ENCODE results near the gene ITPR3.
A peak's percentile ranks its signal among the peaks of the same experiment; 100 is the strongest.

DNA sequence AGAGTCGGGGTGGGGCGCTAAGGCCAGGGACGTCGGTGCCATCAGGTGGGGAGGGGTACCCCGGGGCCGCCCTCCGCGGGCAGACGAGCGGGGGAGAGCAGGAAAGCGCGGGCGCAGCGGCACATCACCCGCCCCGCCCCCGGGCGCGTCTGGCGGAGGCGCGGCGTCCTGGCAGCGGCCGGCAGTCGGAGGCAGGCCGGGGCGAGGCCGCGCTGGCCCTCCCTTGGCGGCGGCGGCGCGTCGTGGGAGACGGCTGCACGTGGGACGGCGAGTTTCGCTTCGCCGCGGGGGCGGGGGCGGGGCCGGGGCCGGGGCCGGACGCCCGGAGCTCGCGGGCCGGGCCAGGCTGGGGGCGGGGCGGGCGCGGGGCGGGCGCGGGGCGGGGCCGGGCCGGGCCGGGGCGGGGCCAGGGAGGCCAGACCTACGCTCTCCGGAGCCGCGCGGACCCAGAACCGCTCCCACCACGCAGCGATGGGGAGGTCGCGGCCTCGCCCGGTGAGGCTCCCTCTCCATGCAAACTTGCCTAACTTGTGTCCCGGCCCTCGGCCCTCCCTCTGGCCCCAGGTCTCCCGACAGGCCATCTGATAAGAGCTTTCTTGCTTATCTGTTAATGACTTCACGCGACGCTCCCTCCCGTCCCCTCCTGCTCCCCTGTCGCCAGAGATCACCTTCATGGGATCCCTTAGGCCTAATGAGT, 12.5 kb downstream of the ITPR3 start:
- peak; percentile 54 for TF ChIP-seq POLR2AphosphoS5 (IDR thresholded peaks at IDR 0.05; ENCODE audit: insufficient read depth, low read depth, low read length)
- no peak for TF ChIP-seq EZH2 (IDR thresholded peaks at IDR 0.05; ENCODE audit: borderline replicate concordance, low read depth, low read length, severe bottlenecking)
- TF ChIP-seq, protein P1, sequence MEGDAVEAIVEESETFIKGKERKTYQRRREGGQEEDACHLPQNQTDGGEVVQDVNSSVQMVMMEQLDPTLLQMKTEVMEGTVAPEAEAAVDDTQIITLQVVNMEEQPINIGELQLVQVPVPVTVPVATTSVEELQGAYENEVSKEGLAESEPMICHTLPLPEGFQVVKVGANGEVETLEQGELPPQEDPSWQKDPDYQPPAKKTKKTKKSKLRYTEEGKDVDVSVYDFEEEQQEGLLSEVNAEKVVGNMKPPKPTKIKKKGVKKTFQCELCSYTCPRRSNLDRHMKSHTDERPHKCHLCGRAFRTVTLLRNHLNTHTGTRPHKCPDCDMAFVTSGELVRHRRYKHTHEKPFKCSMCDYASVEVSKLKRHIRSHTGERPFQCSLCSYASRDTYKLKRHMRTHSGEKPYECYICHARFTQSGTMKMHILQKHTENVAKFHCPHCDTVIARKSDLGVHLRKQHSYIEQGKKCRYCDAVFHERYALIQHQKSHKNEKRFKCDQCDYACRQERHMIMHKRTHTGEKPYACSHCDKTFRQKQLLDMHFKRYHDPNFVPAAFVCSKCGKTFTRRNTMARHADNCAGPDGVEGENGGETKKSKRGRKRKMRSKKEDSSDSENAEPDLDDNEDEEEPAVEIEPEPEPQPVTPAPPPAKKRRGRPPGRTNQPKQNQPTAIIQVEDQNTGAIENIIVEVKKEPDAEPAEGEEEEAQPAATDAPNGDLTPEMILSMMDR (IDR thresholded peaks at IDR 0.05; ENCODE audit: extremely low read depth in 1 of 2, insufficient read depth in 1 of 2, low read depth in 1 of 2, low read length in 2 of 2) = no peak
- peak; percentile 39 for TF ChIP-seq POLR2A (IDR thresholded peaks at IDR 0.05; ENCODE audit: low read depth, low read length)
- TF ChIP-seq MYC (IDR thresholded peaks at IDR 0.05; ENCODE audit: low read depth, low read length) = no peak
- TF ChIP-seq, protein P2, sequence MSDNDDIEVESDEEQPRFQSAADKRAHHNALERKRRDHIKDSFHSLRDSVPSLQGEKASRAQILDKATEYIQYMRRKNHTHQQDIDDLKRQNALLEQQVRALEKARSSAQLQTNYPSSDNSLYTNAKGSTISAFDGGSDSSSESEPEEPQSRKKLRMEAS (IDR thresholded peaks at IDR 0.05; ENCODE audit: insufficient read depth, insufficient read length) = no peak

Measured in endothelial cell of umbilical vein (primary cell).